ENCODE results near the gene AFDN. TPM values are rescaled to one million over a fixed set of nuclear protein-coding genes. Genes with fewer than 3 reads are reported as not detected.
"Not testable (repeated sequence)": the region's sequence is repeated elsewhere in the genome, so short reads cannot be mapped to it uniquely, and the experiment has no call there.

AFDN gene
- total RNA-seq, 1 donor from 2014 or later = 109 TPM

GRCh38 chr6:167973148-167973885 lies 146.6 kb downstream of the AFDN start:
- H3K4me3 ChIP-seq (ENCODE audit: low read depth, low read length) = no peak overlapping the region
- TF ChIP-seq CTCF (conservative IDR thresholded peaks at IDR 0.05; ENCODE audit: low read depth, low read length) = no peak
- no peak for DNase-seq (ENCODE audit: low read depth)

GRCh38 chr6:167974640-167975344 lies 148.1 kb downstream of the AFDN start:
- DNase-seq (ENCODE audit: low read depth) = no peak
- no peak for TF ChIP-seq CTCF (conservative IDR thresholded peaks at IDR 0.05; ENCODE audit: low read depth, low read length)
- H3K4me3 ChIP-seq (ENCODE audit: low read depth, low read length) = no peak overlapping the region

GRCh38 chr6:167975458-167975857 lies 148.7 kb downstream of the AFDN start:
- no peak overlapping the region for H3K4me3 ChIP-seq (ENCODE audit: low read depth, low read length)
- no peak for TF ChIP-seq CTCF (conservative IDR thresholded peaks at IDR 0.05; ENCODE audit: low read depth, low read length)
- DNase-seq (ENCODE audit: low read depth) = no peak

DNA sequence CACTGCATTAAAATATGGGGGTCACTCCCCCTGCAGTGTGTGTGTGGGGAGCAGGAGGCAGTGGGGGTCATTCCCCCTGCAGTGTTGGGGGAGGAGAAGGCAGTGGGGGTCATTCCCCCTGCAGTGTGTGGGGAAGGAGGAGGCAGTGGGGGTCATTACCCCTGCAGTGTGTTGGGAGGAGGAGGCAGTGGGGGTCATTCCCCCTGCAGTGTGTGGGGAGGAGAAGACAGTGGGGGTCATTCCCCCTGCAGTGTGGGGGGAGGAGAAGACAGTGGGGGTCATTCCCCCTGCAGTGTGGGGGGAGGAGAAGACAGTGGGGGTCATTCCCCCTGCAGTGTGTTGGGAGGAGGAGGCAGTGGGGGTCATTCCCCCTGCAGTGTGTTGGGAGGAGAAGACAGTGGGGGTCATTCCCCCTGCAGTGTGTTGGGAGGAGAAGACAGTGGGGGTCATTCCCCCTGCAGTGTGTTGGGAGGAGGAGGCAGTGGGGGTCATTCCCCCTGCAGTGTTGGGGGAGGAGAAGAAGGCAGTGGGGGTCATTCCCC lies 149.5 kb downstream of the AFDN start:
- not testable (repeated sequence) for H3K4me3 ChIP-seq (ENCODE audit: low read depth, low read length); DNase-seq (ENCODE audit: low read depth)

GRCh38 chr6:167976708-167977107 lies 150.0 kb downstream of the AFDN start:
- TF ChIP-seq CTCF (conservative IDR thresholded peaks at IDR 0.05; ENCODE audit: low read depth, low read length) = no peak
- no peak for DNase-seq (ENCODE audit: low read depth)
- H3K4me3 ChIP-seq (ENCODE audit: low read depth, low read length) = no peak overlapping the region

DNA sequence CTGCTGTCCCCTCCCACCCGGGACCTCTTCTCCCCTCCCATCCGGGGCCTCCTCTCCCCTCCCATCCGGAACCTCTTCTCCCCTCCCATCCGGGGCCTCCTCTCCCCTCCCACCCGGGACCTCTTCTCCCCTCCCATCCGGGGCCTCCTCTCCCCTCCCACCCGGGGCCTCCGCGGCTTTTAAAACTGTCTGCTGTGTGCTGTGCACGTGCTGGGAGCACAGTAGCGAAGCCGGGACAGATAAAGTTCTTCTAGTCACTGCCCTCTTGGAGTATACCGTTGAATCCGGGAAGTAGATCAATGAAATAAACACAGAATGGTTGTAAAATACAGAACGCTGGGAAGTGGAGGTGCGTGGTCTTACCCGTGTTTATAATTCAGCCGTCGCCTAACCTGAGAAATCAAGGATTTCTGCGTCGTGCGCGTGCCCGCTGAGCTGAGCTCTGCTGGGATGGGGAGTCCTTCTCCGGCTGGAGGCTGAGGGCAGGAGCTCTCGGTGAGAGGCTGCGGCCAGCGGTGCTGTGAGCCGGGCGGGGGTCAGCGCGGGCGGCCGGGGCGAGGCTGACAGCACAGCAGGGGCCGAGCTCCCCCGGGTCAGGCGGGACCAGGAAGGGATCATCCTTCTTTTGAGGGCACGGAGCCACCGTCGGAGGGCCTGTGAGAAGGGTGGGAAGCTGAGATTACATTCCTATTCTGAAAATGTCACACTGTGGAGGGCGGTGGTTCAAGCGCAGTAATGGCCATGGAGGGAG lies 151.2 kb downstream of the AFDN start:
- DNase-seq (ENCODE audit: low read depth) = no peak
- TF ChIP-seq CTCF (conservative IDR thresholded peaks at IDR 0.05; ENCODE audit: low read depth, low read length) = no peak
- no peak overlapping the region for H3K4me3 ChIP-seq (ENCODE audit: low read depth, low read length)

DNA sequence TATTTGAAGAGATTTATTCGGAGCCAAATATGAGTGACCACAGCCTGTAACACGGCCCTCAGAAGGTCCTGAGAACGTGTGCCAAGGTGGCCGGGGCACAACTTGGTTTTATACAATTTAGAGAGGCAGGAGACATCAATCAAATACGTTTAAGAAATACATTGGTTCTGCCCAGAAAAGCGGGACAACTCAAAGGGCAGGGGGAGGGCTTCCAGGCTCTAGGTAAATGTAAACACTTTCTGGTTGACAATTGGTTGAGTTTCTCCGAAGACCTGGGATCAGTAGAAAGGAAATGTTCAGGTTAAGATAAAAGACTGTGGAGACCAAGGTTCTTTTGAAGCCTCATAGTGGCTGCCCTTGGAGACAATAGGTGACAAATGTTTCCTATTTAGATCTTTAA lies 151.9 kb downstream of the AFDN start:
- DNase-seq (ENCODE audit: low read depth) = no peak
- no peak for TF ChIP-seq CTCF (conservative IDR thresholded peaks at IDR 0.05; ENCODE audit: low read depth, low read length)
- H3K4me3 ChIP-seq (ENCODE audit: low read depth, low read length) = no peak overlapping the region
